Fibroblast of upper back skin (primary cell): ENCODE measurements around the gene PMM2.
"Not testable (repeated sequence)": the region's sequence is repeated elsewhere in the genome, so short reads cannot be mapped to it uniquely, and the experiment has no call there.

Experiments
- DNase-seq: peaks from one replicate; pipeline ENCODE4 v3.0.0-alpha.2; 2013

Gene PMM2

GRCh38 chr16:8797364-8798173 is at the start of gene PMM2, which contains the start of gene TMEM186:
TSS of gene PMM2 (plus strand) at chr16:8797839. CDS start at chr16:8797883, 44 bp downstream.
TSS of gene TMEM186 (minus strand) at chr16:8797639. CDS start at chr16:8797614, 25 bp downstream.
- peak; percentile 96 for DNase-seq

- not testable (repeated sequence) for DNase-seq
These were observed 48.7 kb upstream of the PMM2 start for GRCh38 chr16:8748944-8749343.

GRCh38 chr16:8751481-8752311 is 45.9 kb upstream of the PMM2 start:
- DNase-seq: peak; percentile 90

GRCh38 chr16:8752706-8753105 is 44.9 kb upstream of the PMM2 start:
- DNase-seq: no peak

GRCh38 chr16:8753416-8754054 is 44.1 kb upstream of the PMM2 start:
- no peak for DNase-seq

- DNase-seq: no peak
These were observed 40.9 kb upstream of the PMM2 start for GRCh38 chr16:8756755-8757154.

GRCh38 chr16:8758022-8758421 is 39.6 kb upstream of the PMM2 start:
- DNase-seq: no peak

GRCh38 chr16:8760021-8760420 is 37.6 kb upstream of the PMM2 start:
- no peak for DNase-seq

- DNase-seq: no peak
These were observed 36.6 kb upstream of the PMM2 start for GRCh38 chr16:8761078-8761477.

GRCh38 chr16:8762254-8762653 is 35.4 kb upstream of the PMM2 start:
- no peak for DNase-seq

- no peak for DNase-seq
These were observed 34.6 kb upstream of the PMM2 start for GRCh38 chr16:8763083-8763482.

- DNase-seq: no peak
These were observed 33.7 kb upstream of the PMM2 start for GRCh38 chr16:8763899-8764298.

- no peak for DNase-seq
These were observed 33.0 kb upstream of the PMM2 start for GRCh38 chr16:8764525-8765250.

- DNase-seq: no peak
These were observed 30.5 kb upstream of the PMM2 start for GRCh38 chr16:8767176-8767575.

GRCh38 chr16:8768283-8768682 is 29.4 kb upstream of the PMM2 start:
- no peak for DNase-seq

GRCh38 chr16:8768692-8769091 is 28.9 kb upstream of the PMM2 start:
- no peak for DNase-seq

GRCh38 chr16:8773537-8773936 is 24.1 kb upstream of the PMM2 start:
- no peak for DNase-seq

GRCh38 chr16:8774208-8774607 is 23.4 kb upstream of the PMM2 start:
- no peak for DNase-seq

GRCh38 chr16:8775359-8775758 is 22.3 kb upstream of the PMM2 start:
- DNase-seq: no peak

GRCh38 chr16:8776129-8776584 is 21.5 kb upstream of the PMM2 start:
- DNase-seq: no peak

GRCh38 chr16:8777217-8777616 is 20.4 kb upstream of the PMM2 start:
- no peak for DNase-seq

- DNase-seq: no peak
These were observed 15.8 kb upstream of the PMM2 start for GRCh38 chr16:8781797-8782196.

- DNase-seq: no peak
These were observed 15.0 kb upstream of the PMM2 start for GRCh38 chr16:8782673-8783072.
